Gastroesophageal sphincter (tissue), 3 donors: ENCODE measurements around the gene MEGF11.

ENCODE experiments used
- CTCF ChIP-seq, 4 experiments: fragments of 200-600 bp in 2 of 4; fragments of 450-650 bp in 2 of 4; sonication (generic) in 1 of 4; IDR thresholded peaks; one replicate each; pipeline ENCODE4 v1.5.1; 2017 to 2019; ENCODE audit warnings: antibody characterized with exemption in 4 of 4, mild to moderate bottlenecking in 2 of 4, moderate library complexity in 2 of 4
- EP300 ChIP-seq: sonication (generic); formaldehyde crosslinking; IDR thresholded peaks from one replicate; pipeline ENCODE4 v1.6.1; 2017; ENCODE audit warnings: antibody characterized with exemption, mild to moderate bottlenecking
- POLR2AphosphoS5 ChIP-seq: sonication (generic); formaldehyde crosslinking; IDR thresholded peaks from one replicate; pipeline ENCODE4 v1.6.1; 2017; ENCODE audit warnings: antibody characterized with exemption

GRCh38 chr15:66001042-66001441 lies 252.5 kb downstream of the MEGF11 start:
- TF ChIP-seq POLR2AphosphoS5 (no peak), CTCF (IDR thresholded peaks at IDR 0.05) (no peak), EP300 (no peak)
